GM19452 (cell line): Measurements from ENCODE around the gene PPARGC1A.

Experiments
- ATAC-seq: cut with Tn5 transposase; IDR thresholded peaks from one replicate; pipeline ENCODE4 v1.9.1; 2021; ENCODE audit not compliant: unreplicated experiment

The PPARGC1A gene

DNA sequence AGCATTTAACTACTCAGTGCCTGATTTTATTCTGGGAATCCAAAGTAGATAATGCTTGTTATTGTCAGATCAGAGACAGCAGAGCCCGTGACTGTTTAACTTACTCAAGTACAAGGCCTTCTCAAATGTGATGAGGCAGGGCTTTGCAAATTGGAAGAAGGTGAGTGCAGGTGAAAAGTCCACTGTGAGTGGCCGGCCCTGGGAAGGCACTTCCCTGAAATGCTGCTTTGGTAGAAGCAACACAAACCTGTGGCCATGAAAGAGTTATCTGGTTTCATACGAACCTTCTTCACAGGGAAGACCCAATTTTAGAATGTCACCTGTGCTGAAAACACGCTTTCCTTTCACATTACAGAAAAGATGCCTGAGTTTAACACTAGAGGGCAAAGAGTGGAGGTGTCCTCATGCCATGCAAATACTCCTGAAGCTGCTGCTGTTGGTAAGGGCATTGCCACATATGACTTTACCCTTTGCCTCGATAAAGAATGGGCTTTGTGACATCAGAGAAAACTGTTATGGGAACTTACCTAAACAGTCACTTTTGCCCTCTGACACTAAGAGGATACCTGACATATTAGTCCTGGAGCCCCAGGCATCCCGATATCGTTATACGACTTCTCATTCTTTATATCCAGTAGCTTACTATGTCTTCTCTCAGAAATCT, 8.0 kb downstream of the PPARGC1A start:
- ATAC-seq = no peak

DNA sequence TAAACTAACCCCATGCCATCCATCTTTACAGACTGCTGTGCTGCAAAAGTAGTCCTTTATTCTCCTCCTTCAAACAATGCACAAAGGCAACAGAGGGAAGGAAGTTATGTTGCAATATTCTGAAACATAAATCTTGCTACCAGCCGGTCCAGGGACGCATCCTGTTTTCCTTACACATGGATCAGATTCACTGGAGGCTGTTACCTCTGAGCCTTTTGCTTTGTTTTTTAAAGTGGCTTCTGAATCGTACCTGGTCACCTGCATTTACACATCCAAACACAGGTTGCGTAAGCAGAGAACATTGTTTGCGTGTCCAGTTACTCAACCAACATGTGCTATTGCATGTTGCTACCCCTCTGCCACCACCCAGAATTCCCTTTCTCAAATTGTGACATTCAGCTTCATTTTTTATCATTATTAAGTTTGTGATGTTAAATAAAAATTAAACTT, 8.8 kb downstream of the PPARGC1A start:
- ATAC-seq = no peak

DNA sequence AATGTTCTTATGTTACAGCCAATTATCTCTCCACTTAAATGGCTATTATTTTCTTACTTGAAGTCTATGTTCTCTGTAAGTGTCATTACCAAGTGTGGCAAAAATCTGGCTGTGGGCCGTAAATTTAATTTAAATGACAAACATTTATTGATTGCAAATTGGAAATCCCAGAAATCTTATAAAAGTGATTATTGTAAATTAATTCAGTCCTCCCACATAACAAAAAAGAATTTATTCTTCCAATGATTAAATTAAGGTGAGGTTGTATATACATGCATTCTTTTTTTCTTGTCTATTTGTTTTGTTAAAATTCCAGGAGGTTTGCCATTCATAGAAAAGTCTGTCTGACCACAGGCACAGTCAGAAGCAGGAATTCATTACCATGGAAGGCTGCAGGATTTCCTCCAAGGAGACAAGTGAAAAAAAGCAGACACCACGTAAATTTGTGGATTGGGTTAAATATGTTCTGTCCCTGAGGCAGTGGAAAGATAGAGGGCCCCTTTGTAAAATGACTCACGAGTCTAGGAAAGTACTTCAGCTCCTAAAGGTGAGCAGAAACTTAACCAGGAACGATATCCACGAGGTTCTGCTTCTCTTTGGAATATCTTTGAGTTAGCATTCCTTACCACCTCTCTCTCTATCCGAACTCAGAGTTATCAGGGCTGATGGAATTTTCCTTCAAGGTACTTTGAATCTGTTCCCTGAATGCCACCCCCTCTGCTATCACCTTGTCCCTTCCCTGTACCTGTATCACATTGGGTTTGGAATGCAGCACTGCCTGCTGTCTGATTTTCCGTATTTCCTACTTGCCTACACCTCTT, 10.7 kb downstream of the PPARGC1A start:
- no peak for ATAC-seq

DNA sequence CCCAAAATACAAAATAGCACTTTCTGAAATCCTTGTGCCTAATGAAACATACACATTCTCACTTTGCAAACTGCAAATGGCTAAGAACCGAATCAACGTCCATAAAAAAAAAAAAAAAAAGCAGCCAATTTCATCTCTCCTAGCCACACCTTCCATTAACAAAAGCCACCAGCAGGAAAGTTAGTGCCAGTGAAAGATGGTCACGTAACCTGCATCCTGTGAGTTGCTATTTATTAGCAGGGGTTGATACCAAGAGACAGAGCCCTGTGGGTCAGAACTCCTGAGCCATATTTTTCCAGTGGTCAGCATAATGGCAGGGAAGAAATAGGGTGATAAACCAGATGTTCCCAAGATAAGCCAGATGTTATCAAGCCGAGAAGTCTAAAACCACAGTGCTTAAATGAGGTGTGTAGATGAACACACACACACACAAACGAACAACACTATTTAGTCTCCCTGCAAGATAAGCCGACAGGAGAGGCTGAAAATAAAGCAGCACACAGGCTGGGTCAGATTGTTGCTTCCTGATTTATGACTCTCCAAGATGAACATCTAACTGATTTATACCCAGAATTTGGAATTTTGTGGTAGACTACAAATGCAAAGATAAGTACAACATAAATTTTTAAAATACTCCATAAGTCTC, 11.5 kb downstream of the PPARGC1A start:
- no peak for ATAC-seq

DNA sequence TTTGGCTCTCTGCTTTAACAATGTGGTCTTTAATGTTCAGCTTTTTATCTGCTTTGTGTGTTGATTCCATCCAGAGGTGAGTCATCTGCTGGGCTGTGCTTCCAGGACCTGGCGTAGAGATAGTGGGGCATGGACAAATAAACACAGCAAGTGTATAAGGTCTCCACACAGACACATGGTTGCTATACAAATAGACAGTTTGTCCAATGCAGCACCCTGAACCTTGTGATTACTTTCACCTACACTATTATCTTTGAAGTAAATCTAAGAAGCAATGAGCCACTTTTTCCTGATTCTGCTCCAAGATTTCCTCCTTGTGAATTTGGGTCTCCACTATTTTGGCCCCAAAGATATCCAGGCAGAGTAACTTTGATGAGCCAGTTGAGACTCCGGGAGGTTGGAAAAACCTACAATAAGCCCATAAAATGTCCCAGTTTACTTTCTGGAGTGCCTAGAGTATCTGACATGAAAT, 12.1 kb downstream of the PPARGC1A start:
- no peak for ATAC-seq

DNA sequence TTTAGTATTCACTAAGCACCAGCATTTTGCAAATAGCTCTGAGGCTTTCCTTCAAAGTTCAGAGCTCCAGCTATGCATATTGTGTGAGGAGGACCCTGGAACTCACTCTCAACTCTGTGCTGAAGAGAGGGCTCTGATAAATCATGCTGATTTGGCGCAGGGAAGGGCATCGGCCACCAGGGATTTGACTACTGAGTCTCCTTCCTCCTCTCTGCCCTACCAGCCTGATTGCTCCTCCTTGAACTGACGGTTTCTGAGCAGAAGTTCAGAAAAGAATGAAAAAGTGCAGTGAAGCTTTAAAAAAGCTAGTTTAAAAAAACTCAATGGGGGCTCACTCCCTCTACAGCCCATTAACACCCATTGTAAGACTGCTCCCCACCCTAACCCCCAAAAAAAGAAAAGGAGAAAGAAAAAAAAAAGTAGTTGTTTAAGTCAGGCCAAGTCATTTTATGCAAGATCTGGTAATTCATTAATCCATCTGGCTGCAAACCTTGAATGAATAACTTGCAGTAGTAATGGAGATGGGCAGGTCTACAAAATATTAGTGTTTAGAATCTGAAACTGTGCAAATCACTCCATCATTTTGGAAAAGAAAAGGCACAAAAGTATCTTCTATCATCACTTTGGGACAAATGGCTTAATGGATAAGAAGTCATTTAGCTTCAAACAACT, 13.3 kb downstream of the PPARGC1A start:
- no peak for ATAC-seq

DNA sequence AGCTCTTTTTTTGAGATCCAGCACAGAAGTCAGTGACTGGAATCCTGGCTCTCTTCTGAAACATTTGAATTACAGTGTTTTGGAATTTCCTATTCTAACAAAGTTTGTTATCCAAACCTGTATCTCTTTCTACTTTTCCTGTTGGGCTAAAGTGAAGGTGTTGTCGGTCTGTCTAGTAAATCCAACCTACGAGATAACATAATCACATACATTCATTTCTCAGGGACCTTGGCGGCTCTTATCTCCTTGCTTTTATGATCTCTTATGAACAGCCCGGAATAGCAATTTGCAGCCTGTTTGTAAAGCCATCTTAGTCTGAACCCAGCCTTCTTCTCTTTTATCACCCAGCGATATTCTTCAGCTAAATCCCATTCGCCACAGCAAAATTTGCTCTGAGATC, 14.5 kb downstream of the PPARGC1A start:
- no peak for ATAC-seq

DNA sequence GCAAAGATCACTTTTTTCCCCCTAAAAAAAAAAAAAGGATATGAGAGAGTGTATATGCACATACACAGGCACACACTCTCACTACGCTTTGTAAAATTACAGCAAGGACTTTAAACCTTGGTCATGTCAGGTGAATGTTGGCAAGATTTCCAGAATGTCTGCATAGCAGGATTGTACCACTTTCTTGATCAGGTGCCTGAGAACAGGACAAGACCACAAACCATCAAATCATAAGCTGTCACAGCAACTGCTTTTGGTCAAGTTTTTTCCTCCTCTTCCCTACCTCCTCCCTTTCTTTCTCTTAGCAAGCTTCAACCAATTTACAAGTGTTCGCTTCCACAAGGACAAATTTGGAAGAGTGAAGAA, 15.3 kb downstream of the PPARGC1A start:
- no peak for ATAC-seq

DNA sequence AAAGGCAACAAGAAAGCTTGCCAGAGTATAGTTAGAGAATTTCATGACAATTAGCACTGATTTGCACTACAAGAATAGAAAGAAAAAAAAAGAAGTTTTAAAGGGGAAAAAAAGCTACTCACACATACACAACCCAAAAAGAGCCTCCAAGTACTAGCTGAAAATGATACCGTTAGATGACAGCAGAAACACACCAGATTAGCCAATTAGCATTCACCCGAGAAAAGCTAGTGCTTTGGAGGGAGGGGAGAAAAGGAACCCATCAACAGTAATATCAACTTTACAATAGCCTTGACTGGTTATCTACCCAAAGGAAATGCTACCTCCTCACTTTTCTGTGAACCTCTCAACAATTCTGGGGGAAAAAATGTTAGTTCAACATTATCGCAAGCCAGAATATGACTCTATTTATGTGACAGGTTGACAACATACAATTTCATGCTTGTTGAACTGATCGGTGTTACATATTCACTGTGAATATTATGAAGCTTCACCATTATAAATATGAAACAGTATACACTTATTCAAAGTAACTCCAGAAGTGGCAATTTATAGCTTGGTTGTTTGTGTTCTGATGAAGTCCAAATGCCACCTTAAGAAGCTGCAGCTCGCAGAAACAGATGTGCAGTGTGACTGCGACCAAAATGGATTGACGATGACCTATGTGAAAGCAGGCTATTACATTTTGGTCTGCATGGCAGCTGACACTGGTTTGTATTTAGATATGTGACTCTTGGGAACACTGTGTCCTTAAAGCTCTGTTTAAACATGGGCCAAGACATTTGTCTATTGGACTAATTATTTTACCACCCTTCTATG, 15.9 kb downstream of the PPARGC1A start:
- ATAC-seq = no peak

DNA sequence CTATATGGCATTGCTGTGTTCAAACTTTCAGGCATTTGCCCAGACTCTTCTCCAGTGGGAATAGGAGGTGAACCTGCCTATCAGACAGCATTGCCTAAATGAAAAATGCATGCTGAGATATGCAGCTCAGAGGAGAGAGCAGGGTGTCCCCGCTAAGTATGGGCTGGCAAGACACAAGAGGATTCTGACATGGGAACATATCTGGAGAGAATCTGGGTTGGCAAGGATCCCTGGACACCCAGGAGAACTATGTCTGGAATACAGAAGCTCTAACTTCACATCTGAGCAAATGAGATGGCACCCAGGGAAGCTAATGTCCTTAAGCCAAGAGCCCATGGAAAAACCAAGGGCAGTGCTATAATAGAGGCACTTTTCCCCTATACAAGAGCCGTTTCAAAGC, 18.4 kb downstream of the PPARGC1A start:
- no peak for ATAC-seq

DNA sequence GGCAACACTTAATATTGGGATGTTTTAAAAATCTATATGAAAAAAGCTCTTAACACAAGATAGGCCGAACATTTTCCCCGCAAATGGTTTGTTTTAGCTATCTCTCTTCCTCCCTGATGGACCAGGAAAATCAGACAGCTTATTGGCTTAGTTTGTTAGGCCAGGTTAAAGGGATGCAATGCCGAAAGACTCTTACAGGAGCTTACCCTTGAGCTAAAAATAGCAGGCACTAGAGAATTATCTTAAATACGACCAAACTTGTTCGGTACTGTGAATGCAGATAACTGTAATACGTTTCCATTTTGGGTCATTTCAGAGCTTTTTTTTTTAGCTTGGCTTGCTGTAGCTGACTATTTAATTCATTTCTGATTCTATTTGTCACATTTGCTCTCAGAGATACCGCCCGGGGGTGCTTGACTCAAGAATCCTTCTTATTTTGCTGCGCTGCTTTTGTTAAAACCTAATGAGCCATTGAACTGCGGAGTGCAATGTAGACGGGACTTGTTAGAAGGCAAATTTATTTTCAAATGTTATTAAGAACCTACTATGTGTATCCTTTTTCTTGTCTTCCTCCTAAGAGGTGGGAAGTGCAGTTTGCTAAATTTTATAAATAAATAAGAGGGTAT, 23.3 kb downstream of the PPARGC1A start:
- no peak for ATAC-seq

DNA sequence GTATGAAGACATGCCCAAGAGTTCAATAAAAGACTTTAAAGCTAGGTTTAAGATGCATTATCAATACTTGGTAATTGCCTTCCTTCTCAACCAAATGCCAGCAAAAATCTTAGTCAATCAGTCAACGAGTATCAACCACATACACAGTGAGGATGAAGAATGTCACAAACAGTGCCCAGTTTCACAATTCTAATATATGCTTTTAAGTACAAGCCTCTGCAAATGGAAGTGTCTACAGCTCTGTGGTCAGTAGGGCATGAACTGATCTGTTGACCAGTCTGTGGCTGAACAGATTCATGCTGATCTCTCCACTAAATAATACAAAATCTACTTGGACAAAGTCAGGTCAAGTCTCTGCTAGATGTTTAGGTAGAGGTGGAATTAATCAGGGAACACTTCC, 27.9 kb downstream of the PPARGC1A start:
- no peak for ATAC-seq

DNA sequence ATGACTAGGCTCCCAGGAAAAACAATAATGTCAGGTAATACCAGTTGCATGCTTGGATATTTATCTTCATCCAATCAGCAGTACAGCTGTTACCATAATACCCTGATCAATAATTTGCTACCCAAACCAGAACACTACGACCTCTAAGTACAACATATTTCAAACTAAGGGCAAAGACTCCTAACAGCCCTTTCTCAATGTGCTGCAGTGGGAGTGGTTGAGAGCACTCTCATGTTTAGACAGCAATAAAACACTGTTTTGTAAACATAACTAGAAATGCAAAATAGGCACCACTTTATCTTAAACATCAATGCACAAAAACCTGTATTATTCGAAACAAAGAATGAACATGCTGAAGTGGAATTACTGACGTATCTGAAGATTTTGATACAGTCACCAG, 28.9 kb downstream of the PPARGC1A start:
- ATAC-seq = no peak

DNA sequence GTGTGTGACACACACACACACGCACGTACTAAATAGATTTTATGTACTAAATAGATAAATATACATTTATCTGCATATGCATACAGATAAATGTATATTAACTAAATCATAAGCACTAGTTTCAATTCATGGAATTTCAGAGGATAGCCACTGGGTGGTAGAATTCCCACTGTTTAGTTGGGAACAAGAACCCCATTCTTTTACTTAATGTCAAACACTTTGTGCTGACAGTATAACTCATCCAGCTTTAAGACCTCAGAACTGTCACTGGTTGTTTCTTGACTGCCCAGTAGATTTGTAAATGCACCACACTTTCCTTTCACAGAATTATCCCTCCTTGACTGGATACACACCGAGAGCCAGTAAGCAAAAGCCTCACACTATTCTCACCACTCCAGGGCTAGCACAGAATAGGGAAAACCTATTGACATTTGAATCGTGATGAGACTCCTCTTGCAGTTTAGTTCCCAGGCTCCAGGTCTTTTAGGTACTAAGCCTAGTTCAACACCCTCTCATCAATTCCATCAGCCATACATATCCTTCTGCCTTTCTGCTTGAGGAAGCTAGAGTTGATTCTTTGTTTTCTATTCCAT, 32.4 kb downstream of the PPARGC1A start:
- no peak for ATAC-seq

DNA sequence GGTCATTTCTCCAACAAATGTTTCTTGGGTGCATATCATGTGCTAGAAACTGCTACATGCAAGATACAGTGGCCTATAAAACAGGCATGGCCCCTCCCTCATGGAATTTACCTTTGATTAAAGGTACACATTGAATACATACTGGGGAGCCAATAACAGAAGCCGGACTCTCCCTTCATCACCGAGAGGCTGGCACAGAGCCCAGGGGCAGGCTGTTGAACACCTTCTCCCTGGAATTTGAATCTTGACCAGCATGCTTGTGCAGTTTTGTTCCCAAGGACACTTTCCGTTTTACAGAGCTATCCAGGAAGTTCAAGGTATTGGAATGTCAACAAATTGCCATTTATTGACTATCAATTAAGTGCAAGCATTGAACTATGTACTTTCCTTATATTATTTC, 33.2 kb downstream of the PPARGC1A start:
- ATAC-seq = no peak

DNA sequence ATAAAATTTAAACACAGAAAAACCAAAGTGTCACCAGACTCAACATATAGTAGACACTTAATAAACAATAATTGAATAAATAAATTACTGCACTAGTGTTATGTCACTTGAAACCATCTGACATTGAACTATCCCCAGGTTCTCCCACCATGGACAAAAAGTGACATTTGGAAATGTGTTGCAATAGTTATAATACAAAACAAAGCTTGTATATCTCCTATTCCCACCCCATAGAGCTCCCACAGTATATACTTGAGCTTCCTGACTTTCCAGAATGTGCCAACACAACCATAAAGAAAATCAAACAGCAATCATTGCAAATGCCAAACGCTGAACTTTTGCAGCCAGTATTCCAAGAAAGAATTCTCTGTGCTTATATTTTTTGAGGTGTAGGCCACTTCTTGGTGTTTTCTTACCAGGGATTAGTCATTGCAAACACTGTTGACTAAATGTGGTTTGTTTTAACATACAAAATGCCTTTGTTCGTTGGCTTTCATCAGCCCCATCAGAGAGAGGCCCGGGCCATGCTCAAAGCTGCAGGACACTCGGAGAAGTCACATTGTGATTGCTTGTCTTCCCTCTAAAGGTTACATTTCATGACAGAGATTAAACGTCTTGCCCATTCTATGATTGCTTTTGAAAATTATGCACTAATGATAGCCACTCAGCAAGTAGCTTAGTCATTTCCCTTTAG, 33.8 kb downstream of the PPARGC1A start:
- ATAC-seq = no peak

DNA sequence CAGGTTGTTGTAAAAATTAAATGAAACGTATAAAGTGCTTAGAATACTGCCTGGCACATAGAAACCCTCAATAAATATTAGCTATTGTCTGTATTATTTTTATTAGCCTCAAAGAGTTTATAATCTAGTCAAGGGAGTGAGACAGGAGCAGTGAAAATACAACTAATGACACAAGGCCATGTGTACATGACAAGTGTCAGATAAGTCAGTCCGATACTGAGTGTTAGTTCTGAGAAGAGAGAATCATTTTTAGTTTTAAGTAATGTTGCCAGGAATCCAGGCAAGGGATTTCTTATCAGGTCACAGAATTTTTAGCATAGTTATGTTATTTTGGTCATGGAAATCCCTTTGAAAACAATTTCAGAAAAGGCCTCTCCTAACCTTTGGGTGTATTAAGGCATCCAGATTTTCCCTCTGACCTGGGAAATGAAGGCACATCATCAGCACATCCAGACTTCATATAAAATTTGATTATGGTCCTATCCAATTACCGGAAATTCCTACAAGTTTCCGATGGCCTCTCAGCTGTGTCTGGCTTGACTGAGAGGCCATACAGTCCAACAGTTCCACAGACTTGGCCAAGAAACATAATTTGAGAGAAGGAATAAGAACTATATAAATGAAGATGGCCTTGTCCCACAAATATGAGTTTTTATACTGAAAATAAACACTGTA, 35.7 kb downstream of the PPARGC1A start:
- ATAC-seq = no peak

DNA sequence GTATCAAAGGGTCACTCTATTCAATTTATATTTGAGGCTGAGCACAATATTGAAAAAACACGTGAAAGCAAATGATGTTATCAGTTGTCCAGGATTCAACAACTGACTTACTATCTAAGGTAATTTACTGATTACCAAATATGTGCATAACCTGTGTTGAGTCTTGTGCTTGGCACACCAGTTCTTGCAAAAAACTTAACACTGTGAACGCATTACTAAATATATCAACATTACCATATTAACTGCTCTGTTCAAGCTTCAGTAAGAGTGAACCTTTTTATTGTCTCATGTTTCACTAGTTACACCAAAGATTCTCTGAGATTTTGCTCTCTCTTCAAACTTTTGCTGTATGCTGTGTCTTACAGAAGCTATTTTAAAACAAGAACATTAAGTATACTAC, 38.4 kb downstream of the PPARGC1A start:
- ATAC-seq = no peak

DNA sequence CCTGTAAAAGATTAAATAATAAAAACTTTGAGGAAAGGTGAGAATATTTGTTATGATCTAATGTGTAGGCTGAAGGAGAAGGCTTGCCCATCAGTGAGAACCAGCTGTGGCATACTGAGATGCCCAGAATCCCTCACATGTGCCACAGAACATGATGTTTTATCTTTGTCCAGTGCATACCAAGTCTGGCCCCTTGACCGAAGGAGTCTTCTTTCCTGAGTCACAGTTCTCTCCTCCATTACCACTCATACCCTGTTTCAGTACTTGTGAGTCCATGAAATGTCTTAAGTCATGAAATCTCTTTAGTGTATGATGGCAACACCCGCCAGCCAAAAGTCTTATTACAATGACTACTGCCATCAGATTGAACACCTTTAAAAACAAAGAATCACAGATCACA, 42.7 kb downstream of the PPARGC1A start:
- ATAC-seq = no peak
